Small intestine (tissue), 7 donors: ENCODE data around the gene TEX29. TPM values are rescaled to one million over a fixed set of nuclear protein-coding genes. Genes with fewer than 3 reads are reported as not detected.

Experiments used
- DNase-seq, 2 donors: peaks; one replicate each; pipeline versions ENCODE4 v3.0.0 to v3.0.0-alpha.2; 2013
- FAIRE-seq: peaks from 2 replicates; lab custom pipeline; 2012; peaks lifted over from hg19 to GRCh38; lab: Jason Lieb, UNC
- H3K27ac ChIP-seq, 3 donors: one replicate each; pipeline ENCODE4 v1.5.1; 2013; ENCODE audit warnings: low read length in 2 of 3, mild to moderate bottlenecking in 2 of 3, control low read depth in 1 of 3, inconsistent platforms in 1 of 3, low read depth in 1 of 3, moderate library complexity in 1 of 3
- H3K27me3 ChIP-seq, 3 donors: one replicate each; pipeline ENCODE4 v1.6.1; 2013; ENCODE audit warnings: low read length in 3 of 3, inconsistent platforms in 1 of 3; ENCODE audit not compliant: control insufficient read depth in 3 of 3, insufficient read depth in 3 of 3
- H3K36me3 ChIP-seq, 3 donors: one replicate each; pipeline ENCODE4 v1.6.1; 2013; ENCODE audit warnings: low read length in 3 of 3, inconsistent platforms in 1 of 3, low read depth in 1 of 3, mild to moderate bottlenecking in 1 of 3, moderate library complexity in 1 of 3; ENCODE audit not compliant: control insufficient read depth in 3 of 3, insufficient read depth in 2 of 3
- H3K4me1 ChIP-seq, 3 donors: one replicate each; pipeline ENCODE4 v1.6.1; 2013; ENCODE audit warnings: low read length in 2 of 3, inconsistent platforms in 1 of 3, low read depth in 1 of 3, mild to moderate bottlenecking in 1 of 3, moderate library complexity in 1 of 3; ENCODE audit not compliant: control insufficient read depth in 3 of 3, insufficient read depth in 2 of 3
- H3K4me3 ChIP-seq, 3 donors: one replicate each; pipeline ENCODE4 v1.5.1; 2013; ENCODE audit warnings: low read length in 3 of 3, control low read depth in 1 of 3, inconsistent platforms in 1 of 3, low read depth in 1 of 3, mild to moderate bottlenecking in 1 of 3, moderate library complexity in 1 of 3
- H3K9me3 ChIP-seq, 2 donors: one replicate each; pipeline ENCODE4 v1.6.1; 2013; ENCODE audit warnings: low read depth in 1 of 2, low read length in 1 of 2; ENCODE audit not compliant: control insufficient read depth in 2 of 2, insufficient read depth in 1 of 2
- WGBS, 3 donors: extraction: QIAGEN DNeasy Blood & Tissue Kit; methylation state at CpG; one replicate each; pipeline ENCODE4 v1.1.7; 2013; 5-methylcytosine and 5-hydroxymethylcytosine counted together
- polyA plus RNA-seq, 4 donors: library from polyadenylated mRNA; stranded (reverse) in 3 of 4; unstranded in 1 of 4; fragments of 200-250 nt in 3 of 4; fragments of 120-200 nt in 1 of 4; gene quantifications; one replicate each; pipeline versions ENCODE4 v1.2.1 to v1.2.3, GENCODE V29; 2013
- donor health status: healthy with polysubstance abuse.
- donor health status: control.
- donor health status: control.
- donor health status: Bipolar disorder and iron deficiency.
- donor health status: healthy.

TEX29 gene
- polyA plus RNA-seq, 4 donors, result 0.15 to 5.8 (median 1.7) TPM

DNA sequence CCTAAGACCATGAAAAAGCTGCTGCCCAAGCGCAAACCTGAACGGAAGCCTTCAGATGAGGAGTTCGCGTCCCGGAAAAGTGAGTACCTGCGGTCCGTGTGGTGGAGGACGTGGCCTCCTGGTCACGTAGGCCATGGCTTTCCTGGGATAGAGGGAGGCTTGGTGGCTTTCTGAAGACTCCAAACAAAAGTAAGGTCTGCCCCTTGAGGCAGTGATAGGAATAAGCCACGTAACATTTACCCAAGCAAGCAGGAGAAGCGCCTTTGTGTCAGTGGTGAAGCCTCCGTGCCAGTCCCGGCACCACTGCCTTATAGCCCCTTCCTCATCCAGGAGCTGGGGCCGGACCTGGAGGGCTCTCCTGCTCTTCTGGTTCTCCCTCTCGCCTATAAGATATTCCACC lies 34.3 kb upstream of the TEX29 start:
- DNase-seq (no peak), FAIRE-seq (no peak)
- WGBS, 3 donors, result 89 to 91% (median 91%) methylated on average over 15 of the region's 15 CpGs
- Histone ChIP-seq H3K4me3 (no peak overlapping the region), H3K9me3 (no peaks in the 10 kb centered on the region), H3K27me3 (no peaks in the 10 kb centered on the region), H3K27ac (no peak overlapping the region), H3K4me1 (peaks cover 0 to 2% (median 0%) of the 10 kb centered on the region in 3 donors), H3K36me3 (peaks cover 15 to 66% (median 39%) of the 10 kb centered on the region in 3 donors)

DNA sequence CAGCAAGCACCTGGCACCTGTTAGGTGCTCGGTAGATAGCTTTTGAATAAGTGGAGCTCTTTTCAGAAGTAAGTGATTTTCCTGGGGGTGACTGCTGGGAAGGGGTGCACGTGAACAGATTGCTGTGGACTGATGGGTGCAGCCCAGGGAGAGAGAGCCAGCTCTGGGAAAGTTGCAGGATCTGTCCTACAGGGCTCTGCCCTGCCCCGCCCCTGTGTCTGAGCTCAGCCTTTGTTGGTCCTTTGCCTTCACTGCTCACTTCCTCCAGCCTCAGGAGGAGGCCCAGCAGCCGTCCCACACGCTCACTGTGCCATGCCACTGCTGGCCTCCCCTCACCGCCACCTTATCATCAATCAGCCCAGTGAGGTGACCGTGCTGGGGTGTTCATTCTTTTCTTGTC lies 33.7 kb upstream of the TEX29 start:
- Histone ChIP-seq H3K27ac (no peak overlapping the region), H3K4me3 (no peak overlapping the region), H3K36me3 (peaks cover 18 to 68% (median 39%) of the 10 kb centered on the region in 3 donors), H3K27me3 (no peaks in the 10 kb centered on the region), H3K4me1 (peaks cover 0 to 5% (median 0%) of the 10 kb centered on the region in 3 donors), H3K9me3 (no peaks in the 10 kb centered on the region)
- DNase-seq (no peak), FAIRE-seq (no peak)
- WGBS, 3 donors, result 90 to 98% (median 94%) methylated on average over 7 of the region's 7 CpGs

DNA sequence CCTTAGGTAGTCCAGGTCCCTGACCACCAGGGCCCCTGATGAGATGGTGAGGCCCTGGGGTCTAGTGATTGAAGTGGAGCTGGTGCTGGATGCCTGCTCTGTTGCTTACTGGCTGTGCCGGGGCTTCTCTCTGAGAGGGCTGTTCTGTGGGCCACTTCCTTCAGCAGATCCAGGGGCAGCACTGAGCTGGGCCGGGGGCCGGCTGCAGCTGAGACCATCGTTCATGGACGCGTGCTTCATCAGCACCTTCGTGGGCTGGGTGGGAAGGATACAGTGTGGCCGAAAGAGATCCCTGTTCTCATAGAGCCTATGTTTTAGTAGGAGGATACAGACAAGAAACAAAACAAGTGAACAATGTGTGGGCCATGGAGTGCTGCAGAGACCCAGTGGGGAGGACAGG lies 33.2 kb upstream of the TEX29 start:
- 93 to 98% (median 95%) methylated on average over 8 of the region's 8 CpGs for WGBS, 3 donors

DNA sequence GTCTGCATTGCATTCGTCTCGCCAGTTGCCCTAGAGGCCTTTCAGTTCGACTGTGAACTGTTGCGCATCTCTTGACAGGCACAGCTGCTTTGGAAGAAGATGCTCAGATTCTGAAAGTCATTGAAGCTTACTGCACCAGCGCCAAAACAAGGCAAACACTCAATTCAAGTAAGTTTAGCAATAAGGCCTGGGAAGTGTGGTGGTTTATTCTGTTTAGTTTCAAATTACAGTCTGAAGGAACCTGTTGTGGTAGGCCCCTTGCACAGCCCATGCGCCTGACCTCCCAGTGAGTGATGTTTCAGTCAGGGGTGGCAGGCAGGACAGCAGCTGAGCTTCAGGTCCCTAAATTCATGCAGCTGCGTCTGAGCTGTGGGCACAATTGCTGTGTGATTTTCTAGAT lies 32.2 kb upstream of the TEX29 start:
- FAIRE-seq (no peak), DNase-seq (no peak)
- no peak overlapping the region for H3K27ac ChIP-seq
- peaks cover 23 to 65% (median 46%) of the 10 kb centered on the region in 3 donors for H3K36me3 ChIP-seq
- no peaks in the 10 kb centered on the region for H3K9me3 ChIP-seq
- H3K27me3 ChIP-seq, result no peaks in the 10 kb centered on the region
- H3K4me3 ChIP-seq, result no peak overlapping the region
- WGBS, 3 donors, result 92 to 95% (median 94%) methylated on average over 7 of the region's 7 CpGs
- peaks cover 0 to 5% (median 0%) of the 10 kb centered on the region in 3 donors for H3K4me1 ChIP-seq

More for the DNA sequence above, 33.2 kb upstream of the TEX29 start:
- FAIRE-seq (no peak), DNase-seq (no peak)
- H3K4me3 ChIP-seq, result no peak overlapping the region
- H3K27ac ChIP-seq, result no peak overlapping the region
- no peaks in the 10 kb centered on the region for H3K27me3 ChIP-seq
- H3K36me3 ChIP-seq, result peaks cover 20 to 69% (median 40%) of the 10 kb centered on the region in 3 donors
- H3K4me1 ChIP-seq, result peaks cover 0 to 5% (median 0%) of the 10 kb centered on the region in 3 donors
- no peaks in the 10 kb centered on the region for H3K9me3 ChIP-seq

DNA sequence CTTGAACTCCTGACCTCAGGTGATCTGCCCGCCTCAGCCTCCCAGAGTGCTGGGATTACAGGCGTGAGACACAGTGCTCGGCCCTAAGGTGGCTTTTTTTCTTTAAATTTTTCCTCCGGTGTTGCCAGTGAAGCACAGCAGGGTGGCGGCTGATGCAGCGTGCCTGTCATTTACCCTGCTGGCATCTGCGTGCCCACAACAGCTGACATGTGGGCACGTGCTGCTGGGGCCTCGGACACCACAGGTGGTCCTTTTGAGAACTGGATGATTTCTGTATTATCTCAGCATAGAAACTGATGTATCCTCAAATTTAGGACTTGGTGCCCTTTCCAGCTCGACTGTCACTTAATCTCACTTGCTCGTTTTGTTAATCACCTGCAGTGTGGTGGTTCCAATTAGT lies 31.2 kb upstream of the TEX29 start:
- no peaks in the 10 kb centered on the region for H3K27me3 ChIP-seq
- H3K36me3 ChIP-seq, result peaks cover 23 to 62% (median 37%) of the 10 kb centered on the region in 3 donors
- 94 to 96% (median 95%) methylated on average over 11 of the region's 11 CpGs for WGBS, 3 donors
- no peak overlapping the region for H3K4me3 ChIP-seq
- H3K4me1 ChIP-seq, result peaks cover 0 to 5% (median 0%) of the 10 kb centered on the region in 3 donors
- H3K27ac ChIP-seq, result no peak overlapping the region
- no peaks in the 10 kb centered on the region for H3K9me3 ChIP-seq
- DNase-seq (no peak), FAIRE-seq (no peak)

DNA sequence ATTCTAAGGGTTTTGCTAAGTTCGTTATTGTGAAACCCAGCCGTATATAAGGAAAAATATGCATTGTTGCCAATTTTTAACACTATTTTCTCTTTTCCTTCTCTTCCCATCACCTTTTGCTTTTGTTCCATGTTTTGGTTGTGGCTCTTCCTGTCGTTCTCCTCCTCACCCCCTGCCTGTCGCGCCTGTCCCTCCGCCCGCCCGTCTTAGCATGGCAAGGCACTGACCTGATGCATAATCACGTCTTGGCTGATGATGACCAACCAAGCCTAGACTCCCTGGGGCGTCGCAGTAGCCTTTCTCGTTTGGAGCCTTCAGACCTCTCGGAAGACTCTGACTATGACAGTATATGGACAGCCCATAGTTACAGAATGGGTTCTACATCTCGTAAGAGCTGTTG lies 28.5 kb upstream of the TEX29 start:
- 92 to 96% (median 94%) methylated on average over 14 of the region's 14 CpGs for WGBS, 3 donors

DNA sequence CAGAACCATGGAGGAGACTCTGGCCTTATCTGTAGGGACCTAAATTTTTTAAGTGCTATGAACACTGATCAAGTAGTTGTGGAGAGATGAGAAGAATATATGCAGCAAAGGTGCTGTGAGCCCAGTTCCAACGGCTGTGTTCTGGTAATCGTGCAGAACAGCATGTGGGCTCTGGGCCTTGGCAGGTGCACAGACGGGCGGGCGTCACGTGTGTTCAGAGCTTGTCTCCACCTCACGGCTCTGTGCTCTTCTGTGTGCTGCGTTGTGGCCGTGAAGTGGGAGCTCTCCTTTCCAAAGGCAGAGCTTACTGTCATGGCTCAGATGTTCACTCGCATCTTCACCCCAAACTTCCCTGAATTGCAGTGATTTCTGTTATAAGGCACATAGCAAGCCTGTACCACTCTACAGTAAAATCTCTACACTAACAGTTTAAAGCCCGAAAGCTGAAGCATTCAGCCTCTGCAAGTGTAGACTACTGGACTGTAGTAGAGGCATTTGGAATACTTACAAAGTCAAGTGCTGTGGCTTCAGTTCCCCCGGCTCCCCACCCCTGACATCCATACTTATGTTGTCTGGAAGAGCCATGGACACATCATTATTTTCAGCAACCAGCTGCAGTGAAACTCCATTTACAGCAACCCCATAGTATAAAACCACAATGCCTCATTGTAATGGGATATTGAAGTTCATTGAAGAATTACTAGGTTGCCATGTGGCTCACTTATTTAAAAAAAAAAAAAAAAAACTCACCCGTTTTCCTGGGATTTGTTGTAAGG lies 27.5 kb upstream of the TEX29 start:
- Histone ChIP-seq H3K36me3 (peaks cover 10 to 37% (median 18%) of the 10 kb centered on the region in 3 donors), H3K27ac (no peak overlapping the region), H3K9me3 (no peaks in the 10 kb centered on the region), H3K27me3 (no peaks in the 10 kb centered on the region), H3K4me1 (peaks cover 0 to 5% (median 0%) of the 10 kb centered on the region in 3 donors), H3K4me3 (no peak overlapping the region)
- WGBS, 3 donors, result 94 to 95% (median 94%) methylated on average over 13 of the region's 13 CpGs
- no peak for FAIRE-seq
- no peak for DNase-seq

More for the DNA sequence above, 28.5 kb upstream of the TEX29 start:
- FAIRE-seq, result no peak
- no peak overlapping the region for H3K27ac ChIP-seq
- peaks cover 0 to 5% (median 0%) of the 10 kb centered on the region in 3 donors for H3K4me1 ChIP-seq
- H3K4me3 ChIP-seq, result no peak overlapping the region
- no peak for DNase-seq
- H3K36me3 ChIP-seq, result peaks cover 13 to 46% (median 22%) of the 10 kb centered on the region in 3 donors
- no peaks in the 10 kb centered on the region for H3K27me3 ChIP-seq
- no peaks in the 10 kb centered on the region for H3K9me3 ChIP-seq

DNA sequence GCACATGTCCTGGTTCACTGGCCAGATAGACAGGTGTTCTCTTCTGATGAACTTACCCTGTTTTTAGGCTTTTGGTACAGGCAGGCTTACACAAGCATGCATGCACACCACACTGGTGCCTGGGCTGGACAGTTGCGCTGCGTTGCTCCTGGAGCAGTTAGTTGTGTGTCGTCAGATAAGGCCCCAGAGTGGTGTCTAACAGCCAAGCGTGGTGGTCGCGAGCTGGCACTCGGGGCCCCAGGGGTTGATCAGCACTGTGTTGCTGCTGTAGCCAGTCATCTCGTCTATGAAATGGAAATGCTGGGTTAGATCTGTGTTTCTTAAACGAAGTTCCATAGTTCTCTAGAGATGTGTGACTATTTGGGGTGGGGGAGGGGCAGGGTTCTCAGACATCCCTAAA lies 24.6 kb upstream of the TEX29 start:
- no peak for FAIRE-seq
- peaks cover 8 to 40% (median 13%) of the 10 kb centered on the region in 3 donors for H3K36me3 ChIP-seq

More for the DNA sequence above, 24.6 kb upstream of the TEX29 start:
- no peak for DNase-seq
- H3K27me3 ChIP-seq, result no peaks in the 10 kb centered on the region
- H3K4me3 ChIP-seq, result no peak overlapping the region
- no peaks in the 10 kb centered on the region for H3K9me3 ChIP-seq
- H3K4me1 ChIP-seq, result peaks cover 0 to 5% (median 0%) of the 10 kb centered on the region in 3 donors
- no peak overlapping the region for H3K27ac ChIP-seq
- 92 to 96% (median 96%) methylated on average over 9 of the region's 9 CpGs for WGBS, 3 donors
